ENCODE data around the gene KCTD16.
A peak's percentile ranks its signal among the peaks of the same experiment; 100 is the strongest.

DNA sequence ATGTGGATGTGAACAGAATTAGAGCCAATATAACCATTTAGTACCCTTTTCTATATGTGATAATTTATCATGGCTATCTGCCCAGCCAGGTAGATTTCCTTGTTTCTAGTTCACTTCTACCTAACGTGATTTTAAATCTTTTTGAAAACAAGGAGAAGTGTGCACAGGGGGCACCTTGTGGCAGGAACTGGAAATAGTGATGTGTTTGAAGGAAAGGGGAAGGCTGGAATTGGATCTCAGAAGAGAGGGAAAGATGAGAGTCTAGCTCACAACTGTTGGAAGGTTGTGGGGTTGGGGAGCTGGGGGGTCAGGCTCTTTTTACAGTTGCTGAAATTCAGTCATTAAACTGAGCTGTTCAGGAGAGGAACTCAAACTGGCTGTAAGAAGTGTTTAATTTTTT, 219.5 kb downstream of the KCTD16 start:
- TF ChIP-seq, protein P1, sequence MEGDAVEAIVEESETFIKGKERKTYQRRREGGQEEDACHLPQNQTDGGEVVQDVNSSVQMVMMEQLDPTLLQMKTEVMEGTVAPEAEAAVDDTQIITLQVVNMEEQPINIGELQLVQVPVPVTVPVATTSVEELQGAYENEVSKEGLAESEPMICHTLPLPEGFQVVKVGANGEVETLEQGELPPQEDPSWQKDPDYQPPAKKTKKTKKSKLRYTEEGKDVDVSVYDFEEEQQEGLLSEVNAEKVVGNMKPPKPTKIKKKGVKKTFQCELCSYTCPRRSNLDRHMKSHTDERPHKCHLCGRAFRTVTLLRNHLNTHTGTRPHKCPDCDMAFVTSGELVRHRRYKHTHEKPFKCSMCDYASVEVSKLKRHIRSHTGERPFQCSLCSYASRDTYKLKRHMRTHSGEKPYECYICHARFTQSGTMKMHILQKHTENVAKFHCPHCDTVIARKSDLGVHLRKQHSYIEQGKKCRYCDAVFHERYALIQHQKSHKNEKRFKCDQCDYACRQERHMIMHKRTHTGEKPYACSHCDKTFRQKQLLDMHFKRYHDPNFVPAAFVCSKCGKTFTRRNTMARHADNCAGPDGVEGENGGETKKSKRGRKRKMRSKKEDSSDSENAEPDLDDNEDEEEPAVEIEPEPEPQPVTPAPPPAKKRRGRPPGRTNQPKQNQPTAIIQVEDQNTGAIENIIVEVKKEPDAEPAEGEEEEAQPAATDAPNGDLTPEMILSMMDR (conservative IDR thresholded peaks at IDR 0.05; ENCODE audit: low read length), result peak; percentile 30; the same call in 1 of the 2 replicates
- no peak for TF ChIP-seq EZH2phosphoT487 (IDR thresholded peaks at IDR 0.05; ENCODE audit: borderline replicate concordance)

All from Loucy (cell line).